Measurements from ENCODE around the gene SRRM4.

Gene SRRM4

GRCh38 chr12:119157978-119158377 lies 176.6 kb downstream of the SRRM4 start:
- no peak overlapping the region for H3K27ac ChIP-seq
- DNase-seq (ENCODE audit: low spot score): no peak
- ChIA-PET POLR2A (ENCODE audit: low non-redundant PET) (no interaction called here), CTCF (no interaction called here)
- TF ChIP-seq, protein P1, sequence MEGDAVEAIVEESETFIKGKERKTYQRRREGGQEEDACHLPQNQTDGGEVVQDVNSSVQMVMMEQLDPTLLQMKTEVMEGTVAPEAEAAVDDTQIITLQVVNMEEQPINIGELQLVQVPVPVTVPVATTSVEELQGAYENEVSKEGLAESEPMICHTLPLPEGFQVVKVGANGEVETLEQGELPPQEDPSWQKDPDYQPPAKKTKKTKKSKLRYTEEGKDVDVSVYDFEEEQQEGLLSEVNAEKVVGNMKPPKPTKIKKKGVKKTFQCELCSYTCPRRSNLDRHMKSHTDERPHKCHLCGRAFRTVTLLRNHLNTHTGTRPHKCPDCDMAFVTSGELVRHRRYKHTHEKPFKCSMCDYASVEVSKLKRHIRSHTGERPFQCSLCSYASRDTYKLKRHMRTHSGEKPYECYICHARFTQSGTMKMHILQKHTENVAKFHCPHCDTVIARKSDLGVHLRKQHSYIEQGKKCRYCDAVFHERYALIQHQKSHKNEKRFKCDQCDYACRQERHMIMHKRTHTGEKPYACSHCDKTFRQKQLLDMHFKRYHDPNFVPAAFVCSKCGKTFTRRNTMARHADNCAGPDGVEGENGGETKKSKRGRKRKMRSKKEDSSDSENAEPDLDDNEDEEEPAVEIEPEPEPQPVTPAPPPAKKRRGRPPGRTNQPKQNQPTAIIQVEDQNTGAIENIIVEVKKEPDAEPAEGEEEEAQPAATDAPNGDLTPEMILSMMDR (conservative IDR thresholded peaks at IDR 0.05; ENCODE audit: low read depth): no peak

DNA sequence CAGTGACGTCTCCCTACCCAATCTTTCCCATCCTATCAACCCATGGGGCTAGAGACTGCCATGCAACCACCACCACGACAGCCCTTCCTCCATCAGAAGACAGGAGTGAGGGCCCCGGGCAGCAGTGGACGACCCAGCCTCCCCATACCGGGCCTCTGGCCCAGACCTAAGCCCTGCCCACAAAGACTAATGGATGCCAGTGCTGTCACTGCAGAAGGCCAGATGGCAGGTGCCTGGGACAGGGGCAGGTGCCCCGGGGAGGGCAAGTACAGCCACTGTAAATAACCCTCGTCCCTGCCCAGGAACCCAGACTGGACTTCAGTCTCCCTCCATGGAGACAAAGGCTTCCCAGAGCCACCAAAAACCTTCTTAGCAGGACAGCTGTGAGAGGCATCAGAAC lies 177.1 kb downstream of the SRRM4 start:
- CTCF ChIA-PET: no interaction called here
- POLR2A ChIA-PET (ENCODE audit: low non-redundant PET): no interaction called here
- H3K27ac ChIP-seq: no peak overlapping the region
- DNase-seq (ENCODE audit: low spot score): no peak
- TF ChIP-seq, protein P1 (conservative IDR thresholded peaks at IDR 0.05; ENCODE audit: low read depth): no peak

- TF ChIP-seq, protein P1 (conservative IDR thresholded peaks at IDR 0.05; ENCODE audit: low read depth): no peak
- no peak overlapping the region for H3K27ac ChIP-seq
- ChIA-PET CTCF (interaction anchor here (0.6 kb wide), 2 partner anchors 24 to 44 kb away, joined by 3 to 4 read pairs; no protein-coding TSS in a partner anchor), POLR2A (ENCODE audit: low non-redundant PET) (no interaction called here)
- DNase-seq (ENCODE audit: low spot score): no peak
These were observed 178.5 kb downstream of the SRRM4 start for GRCh38 chr12:119159844-119160243.

DNA sequence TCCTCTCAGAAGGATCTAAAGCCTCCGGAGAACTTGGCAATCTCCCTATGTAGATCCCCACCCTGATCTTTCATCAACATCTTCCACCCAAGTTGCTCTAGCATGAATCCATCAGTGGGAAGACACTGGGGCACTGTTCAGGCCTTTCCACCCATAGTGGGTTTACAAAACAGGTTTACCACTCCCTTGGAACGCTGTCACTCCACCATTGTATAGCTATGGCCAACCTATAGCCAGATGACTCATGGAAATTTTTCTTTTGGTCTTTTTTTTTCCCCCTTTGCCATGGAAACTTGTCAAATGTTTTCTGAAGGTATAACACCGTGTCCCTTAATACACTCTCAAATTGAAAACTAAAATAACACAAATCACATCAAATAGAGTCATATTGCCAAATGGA lies 186.6 kb downstream of the SRRM4 start:
- DNase-seq (ENCODE audit: low spot score): no peak
- ChIA-PET CTCF (interaction anchor here (0.6 kb wide), 1 partner anchor 37 kb away, joined by 3 read pairs; no protein-coding TSS in a partner anchor), POLR2A (ENCODE audit: low non-redundant PET) (no interaction called here)
- TF ChIP-seq, protein P1 (conservative IDR thresholded peaks at IDR 0.05; ENCODE audit: low read depth): no peak
- no peak overlapping the region for H3K27ac ChIP-seq

DNA sequence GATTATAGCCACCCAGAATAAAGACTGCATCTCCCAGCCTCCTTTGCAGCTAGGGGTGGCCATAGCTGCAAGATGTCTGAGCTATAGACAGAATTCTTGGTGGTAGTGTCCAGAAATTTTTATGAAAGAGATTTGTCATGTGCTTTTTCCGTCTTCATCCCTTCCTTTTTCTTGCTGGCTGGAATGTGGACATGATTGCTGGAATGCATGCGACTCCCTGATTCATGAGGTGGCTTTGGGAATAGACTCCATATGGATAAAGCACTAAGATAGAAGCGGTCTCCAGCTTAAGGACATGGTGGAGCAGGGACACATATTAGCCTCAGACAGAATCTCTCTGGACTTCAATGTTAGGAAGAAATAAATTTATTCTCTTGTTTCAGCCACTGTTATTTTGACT lies 187.4 kb downstream of the SRRM4 start:
- no peak overlapping the region for H3K27ac ChIP-seq
- TF ChIP-seq, protein P1 (conservative IDR thresholded peaks at IDR 0.05; ENCODE audit: low read depth): no peak
- ChIA-PET CTCF (no interaction called here), POLR2A (ENCODE audit: low non-redundant PET) (no interaction called here)
- DNase-seq (ENCODE audit: low spot score): no peak

- ChIA-PET POLR2A (ENCODE audit: low non-redundant PET) (no interaction called here), CTCF (no interaction called here)
- no peak overlapping the region for H3K27ac ChIP-seq
- DNase-seq (ENCODE audit: low spot score): no peak
- TF ChIP-seq, protein P1 (conservative IDR thresholded peaks at IDR 0.05; ENCODE audit: low read depth): no peak
These were observed 187.8 kb downstream of the SRRM4 start for GRCh38 chr12:119169150-119169549.

DNA sequence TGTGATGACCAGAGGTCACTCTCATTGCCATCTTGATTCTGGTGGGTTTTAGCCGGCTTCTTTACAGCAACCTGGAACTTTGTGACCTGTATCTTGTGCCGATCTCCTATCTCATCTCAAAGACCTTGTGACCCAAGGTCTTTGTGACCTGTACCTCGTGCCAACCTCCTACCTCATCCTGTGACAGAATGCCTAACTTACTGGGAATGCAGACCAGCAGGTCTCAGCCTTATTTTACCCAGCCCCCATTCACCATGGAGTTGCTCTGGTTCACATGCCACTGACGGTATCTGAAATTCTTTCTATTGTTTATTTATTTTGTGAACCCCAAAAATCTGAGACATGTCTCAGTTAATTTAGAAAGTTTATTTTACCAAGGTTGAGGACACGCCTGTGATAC lies 189.9 kb downstream of the SRRM4 start:
- no peak overlapping the region for H3K27ac ChIP-seq
- ChIA-PET CTCF (no interaction called here), POLR2A (ENCODE audit: low non-redundant PET) (no interaction called here)
- TF ChIP-seq, protein P1 (conservative IDR thresholded peaks at IDR 0.05; ENCODE audit: low read depth): no peak
- DNase-seq (ENCODE audit: low spot score): no peak
